ENCODE results near the gene CASP6. TPM values are rescaled to one million over a fixed set of nuclear protein-coding genes. Genes with fewer than 3 reads are reported as not detected.

Gene CASP6
- total and polyA plus RNA-seq, 8 donors, result 6.4 to 18.6 (median 10.3) TPM

DNA sequence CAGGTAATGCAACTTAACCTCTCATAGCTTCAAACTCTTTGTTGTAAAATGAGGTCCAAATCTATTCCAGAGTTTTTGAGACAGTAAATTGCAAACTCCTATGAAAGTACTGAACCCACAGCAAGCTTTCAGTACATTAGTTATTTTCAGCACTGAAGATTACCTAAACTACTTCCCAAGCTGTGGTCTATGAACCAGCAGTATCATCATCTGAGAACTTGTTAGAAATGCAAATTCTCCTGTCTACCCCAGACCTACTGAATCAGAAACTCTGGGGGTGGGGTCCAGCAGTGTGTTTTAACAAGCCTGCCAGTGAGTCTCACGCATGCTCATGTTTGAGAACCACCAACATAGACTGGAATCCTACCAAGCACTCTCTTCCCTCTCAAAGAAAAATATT, 5.7 kb upstream of the CASP6 start:
- intact Hi-C loops (cut with DNase I), result loop anchor here in 1 of 3 donors (10.0 kb wide), 1 partner anchor 96 kb away; the partner anchor contains the start of gene CFI
- no peak for ATAC-seq
- DNase-seq, result no peak
- H3K4me3 ChIP-seq, result no peak overlapping the region
- no peaks in the 10 kb centered on the region for H3K27me3 ChIP-seq
- TF ChIP-seq, protein P1, sequence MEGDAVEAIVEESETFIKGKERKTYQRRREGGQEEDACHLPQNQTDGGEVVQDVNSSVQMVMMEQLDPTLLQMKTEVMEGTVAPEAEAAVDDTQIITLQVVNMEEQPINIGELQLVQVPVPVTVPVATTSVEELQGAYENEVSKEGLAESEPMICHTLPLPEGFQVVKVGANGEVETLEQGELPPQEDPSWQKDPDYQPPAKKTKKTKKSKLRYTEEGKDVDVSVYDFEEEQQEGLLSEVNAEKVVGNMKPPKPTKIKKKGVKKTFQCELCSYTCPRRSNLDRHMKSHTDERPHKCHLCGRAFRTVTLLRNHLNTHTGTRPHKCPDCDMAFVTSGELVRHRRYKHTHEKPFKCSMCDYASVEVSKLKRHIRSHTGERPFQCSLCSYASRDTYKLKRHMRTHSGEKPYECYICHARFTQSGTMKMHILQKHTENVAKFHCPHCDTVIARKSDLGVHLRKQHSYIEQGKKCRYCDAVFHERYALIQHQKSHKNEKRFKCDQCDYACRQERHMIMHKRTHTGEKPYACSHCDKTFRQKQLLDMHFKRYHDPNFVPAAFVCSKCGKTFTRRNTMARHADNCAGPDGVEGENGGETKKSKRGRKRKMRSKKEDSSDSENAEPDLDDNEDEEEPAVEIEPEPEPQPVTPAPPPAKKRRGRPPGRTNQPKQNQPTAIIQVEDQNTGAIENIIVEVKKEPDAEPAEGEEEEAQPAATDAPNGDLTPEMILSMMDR (IDR thresholded peaks at IDR 0.05), result no peak
- FAIRE-seq, result no peak
- no peak overlapping the region for H3K27ac ChIP-seq
- H3K4me1 ChIP-seq, result peaks cover 3 to 7% (median 6%) of the 10 kb centered on the region in 3 donors
- 95 to 97% methylated on average over 1 of the region's 1 CpG for WGBS, 2 donors
- peaks cover 0 to 15% (median 3%) of the 10 kb centered on the region in 3 donors for H3K36me3 ChIP-seq
- no peaks in the 10 kb centered on the region for H3K9me3 ChIP-seq

DNA sequence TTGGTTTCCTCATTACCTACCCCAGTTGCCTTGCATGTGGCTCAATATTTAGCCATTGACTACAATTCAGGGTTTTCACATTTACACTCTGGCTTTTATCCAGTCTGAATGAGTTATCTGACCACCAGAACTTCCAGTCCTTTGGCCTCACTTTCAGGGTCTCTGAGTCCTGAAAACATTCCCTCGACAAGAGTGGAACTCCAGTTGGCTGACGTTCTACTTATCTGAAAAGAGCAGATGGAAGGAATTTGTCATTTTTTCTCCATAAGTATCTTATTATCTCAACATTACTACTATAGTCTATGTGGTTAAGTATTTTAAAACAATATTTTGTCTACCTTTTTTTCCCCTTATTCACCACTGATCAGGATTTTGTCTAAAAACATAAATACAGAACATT, 5.2 kb upstream of the CASP6 start:
- Histone ChIP-seq H3K27ac (no peak overlapping the region), H3K9me3 (no peaks in the 10 kb centered on the region), H3K4me1 (peaks cover 3 to 7% (median 6%) of the 10 kb centered on the region in 3 donors), H3K27me3 (no peaks in the 10 kb centered on the region), H3K36me3 (peaks cover 0 to 10% (median 3%) of the 10 kb centered on the region in 3 donors), H3K4me3 (no peak overlapping the region)
- FAIRE-seq, result no peak
- no peak for DNase-seq
- WGBS, 2 donors, result 69% methylated on average over 2 of the region's 2 CpGs
- no peak for ATAC-seq
- TF ChIP-seq, protein P1 (IDR thresholded peaks at IDR 0.05), result no peak
- intact Hi-C loops (cut with DNase I), result loop anchor here in 1 of 3 donors (10.0 kb wide), 1 partner anchor 96 kb away; the partner anchor contains the start of gene CFI

DNA sequence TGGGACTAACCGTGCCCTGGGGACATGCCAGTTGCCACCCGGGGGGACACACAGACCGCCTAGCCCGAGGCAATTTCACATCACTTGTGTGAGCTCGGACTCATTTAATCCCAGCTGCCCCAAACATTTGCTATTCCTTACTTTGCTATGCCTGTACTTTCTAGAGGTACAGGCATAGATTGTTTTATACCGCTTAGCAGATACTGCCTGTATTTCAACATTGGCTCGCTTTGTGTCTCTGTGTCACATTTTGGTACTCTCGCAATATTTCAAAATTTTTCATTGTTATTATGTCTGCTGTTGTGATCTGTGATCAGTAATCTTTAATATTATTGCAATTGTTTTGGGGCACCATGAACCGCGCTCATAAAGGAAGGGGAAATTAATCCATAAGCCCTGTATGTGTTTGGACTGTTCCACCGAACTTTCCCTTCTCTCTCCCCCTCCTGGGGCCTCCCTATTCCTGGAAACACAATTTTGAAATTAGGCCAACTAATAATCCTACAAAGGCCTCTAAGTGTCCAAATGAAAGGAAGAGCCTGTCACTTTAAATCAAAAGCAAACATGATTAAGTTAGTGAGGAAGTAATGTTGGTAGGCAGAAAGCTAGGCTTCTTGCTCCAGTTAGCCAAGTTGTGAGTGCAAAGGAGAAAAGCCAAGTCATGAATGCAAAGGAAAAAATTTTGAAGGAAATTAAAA, 568 bp upstream of the CASP6 start:
- ATAC-seq (peak; percentile 22 to 44 (median 25)), DNase-seq (no peak), FAIRE-seq (no peak)
- 2 to 3% methylated on average over 11 of the region's 11 CpGs for WGBS, 2 donors
- peaks cover 6 to 11% (median 7%) of the 10 kb centered on the region in 3 donors for H3K4me1 ChIP-seq
- H3K27me3 ChIP-seq, result no peaks in the 10 kb centered on the region
- TF ChIP-seq, protein P1 (IDR thresholded peaks at IDR 0.05), result no peak
- no peaks in the 10 kb centered on the region for H3K36me3 ChIP-seq
- peak overlapping the region; percentile 53 to 80 (median 68) for H3K4me3 ChIP-seq
- H3K9me3 ChIP-seq, result no peaks in the 10 kb centered on the region
- H3K27ac ChIP-seq, result peak overlapping the region; percentile 59 to 95 (median 90)
- intact Hi-C loops (cut with DNase I), result loop anchor here in 1 of 3 donors (10.0 kb wide), 1 partner anchor 101 kb away; the partner anchor contains the start of gene CFI

DNA sequence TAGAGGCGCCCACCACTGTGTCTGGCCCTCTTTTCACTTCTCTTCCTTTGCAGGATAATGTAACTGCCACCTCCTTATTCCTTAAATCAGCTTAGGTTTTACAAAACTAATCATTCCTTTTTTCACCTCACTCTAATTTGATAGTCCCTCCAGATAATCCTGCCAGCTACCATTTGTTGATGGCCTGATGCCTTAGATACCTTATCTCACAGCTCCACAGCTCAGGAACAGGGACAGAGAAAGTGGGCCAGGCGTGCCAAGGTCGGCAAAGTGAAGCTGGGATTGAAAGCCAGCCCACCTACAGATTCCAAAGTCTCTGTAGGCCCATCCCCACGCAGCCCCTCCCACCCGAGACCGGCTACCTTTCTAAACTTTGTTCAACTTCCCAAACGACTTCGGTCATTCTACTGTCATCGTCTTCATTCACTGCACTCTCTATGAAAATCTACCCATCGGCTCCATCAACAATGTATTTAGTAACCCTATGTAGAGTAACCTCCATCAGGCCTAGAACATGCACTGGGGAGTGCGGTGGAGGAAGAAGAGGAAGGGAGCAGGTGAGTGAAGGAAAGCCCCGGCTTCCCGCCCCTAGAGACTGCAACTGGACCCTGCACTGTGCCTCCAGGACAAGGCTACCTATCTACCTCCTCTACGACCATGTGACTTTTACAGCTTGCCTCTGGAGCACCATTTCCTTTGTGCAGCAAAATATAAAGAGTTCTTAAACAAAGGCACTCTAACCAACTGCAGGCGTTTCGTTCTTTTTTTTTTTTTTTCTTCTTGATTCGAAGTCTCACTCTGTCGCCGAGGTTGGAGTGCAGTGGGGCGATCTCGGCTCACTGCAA, 1.5 kb downstream of the CASP6 start:
- Histone ChIP-seq H3K27ac (peak overlapping the region; percentile 59 to 95 (median 90)), H3K36me3 (peaks cover 0 to 3% (median 0%) of the 10 kb centered on the region in 3 donors), H3K4me1 (peaks cover 6 to 11% (median 7%) of the 10 kb centered on the region in 3 donors), H3K9me3 (no peaks in the 10 kb centered on the region), H3K4me3 (peak overlapping the region; percentile 53 to 80 (median 68)), H3K27me3 (no peaks in the 10 kb centered on the region)
- no peak for FAIRE-seq
- DNase-seq, result no peak
- peak in 2 of 4 donors; percentile 8 to 9 for ATAC-seq
- TF ChIP-seq, protein P1 (IDR thresholded peaks at IDR 0.05), result no peak
- intact Hi-C loops (cut with DNase I), result loop anchor here in 1 of 3 donors (10.0 kb wide), 1 partner anchor 103 kb away; the partner anchor contains the start of gene CFI
- 18 to 20% methylated on average over 21 of the region's 21 CpGs for WGBS, 2 donors

Data from pancreas (tissue), 10 donors.